DLD1 (cell line): Measurements from ENCODE around the gene MCCC1.

Experiments
- in situ Hi-C: cut with HindIII; loops from 2 replicates; pipeline ENCODE4 v1.10.0; 2017; ENCODE audit warnings: low sequenced_read_pairs

MCCC1 gene

GRCh38 chr3:182989566-182989965 is 109.7 kb downstream of the MCCC1 start:
- in situ Hi-C loops, result no loop called here

- in situ Hi-C loops, result no loop called here
Observed at GRCh38 chr3:182986021-182986420, 113.3 kb downstream of the MCCC1 start.

DNA sequence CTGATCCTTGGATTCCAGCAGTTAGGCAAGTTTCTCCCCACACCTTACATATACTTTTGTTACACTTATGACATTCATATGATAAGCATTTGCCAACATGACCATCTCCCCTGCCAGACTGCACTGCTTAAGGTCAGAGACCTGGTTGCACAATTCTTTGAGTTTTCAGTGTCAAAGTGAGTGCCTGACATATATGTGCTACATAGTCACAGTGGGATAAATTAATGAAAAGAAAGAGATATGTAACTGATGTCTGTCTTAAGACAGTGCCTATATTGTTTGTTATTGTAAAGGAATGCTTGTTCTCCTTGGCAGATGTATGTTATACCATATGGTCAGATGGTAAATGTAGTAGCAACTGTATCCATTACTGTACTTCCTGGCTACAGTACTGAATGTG is 115.4 kb downstream of the MCCC1 start:
- in situ Hi-C loops, result no loop called here

- in situ Hi-C loops, result no loop called here
Observed at GRCh38 chr3:182981038-182981380, 118.3 kb downstream of the MCCC1 start.

GRCh38 chr3:182980204-182981037 is 118.9 kb downstream of the MCCC1 start, which contains the start of gene DCUN1D1:
TSS of gene DCUN1D1 (minus strand) at chr3:182980538. CDS start at chr3:182980489, 49 bp downstream.
- in situ Hi-C loops, result no loop called here

DNA sequence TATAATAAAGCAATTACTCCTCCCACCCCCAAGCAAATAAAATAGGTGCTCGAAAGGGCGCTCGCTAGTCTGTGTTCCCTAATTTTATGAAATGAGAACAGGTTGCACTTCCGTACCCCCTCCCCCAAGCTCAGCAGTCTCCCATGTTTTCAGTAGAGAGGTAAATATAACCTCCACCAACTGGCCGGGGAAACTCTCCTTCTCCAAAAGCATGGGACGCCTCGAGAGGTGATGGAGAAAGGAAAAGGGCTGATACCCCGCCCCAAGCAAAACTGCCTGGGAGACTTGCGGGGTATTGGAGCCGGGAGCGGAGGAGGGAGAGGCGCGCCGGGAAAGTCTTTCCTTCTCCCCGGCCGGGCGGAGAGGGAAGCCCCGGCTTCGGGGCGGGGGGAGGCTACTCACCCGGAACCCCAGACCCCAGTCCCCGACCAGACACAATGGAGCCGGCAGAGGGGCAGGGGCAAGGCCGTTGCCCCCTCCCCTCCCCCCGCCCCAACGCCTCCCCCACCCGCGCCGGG is 119.6 kb downstream of the MCCC1 start:
- in situ Hi-C loops, result no loop called here

DNA sequence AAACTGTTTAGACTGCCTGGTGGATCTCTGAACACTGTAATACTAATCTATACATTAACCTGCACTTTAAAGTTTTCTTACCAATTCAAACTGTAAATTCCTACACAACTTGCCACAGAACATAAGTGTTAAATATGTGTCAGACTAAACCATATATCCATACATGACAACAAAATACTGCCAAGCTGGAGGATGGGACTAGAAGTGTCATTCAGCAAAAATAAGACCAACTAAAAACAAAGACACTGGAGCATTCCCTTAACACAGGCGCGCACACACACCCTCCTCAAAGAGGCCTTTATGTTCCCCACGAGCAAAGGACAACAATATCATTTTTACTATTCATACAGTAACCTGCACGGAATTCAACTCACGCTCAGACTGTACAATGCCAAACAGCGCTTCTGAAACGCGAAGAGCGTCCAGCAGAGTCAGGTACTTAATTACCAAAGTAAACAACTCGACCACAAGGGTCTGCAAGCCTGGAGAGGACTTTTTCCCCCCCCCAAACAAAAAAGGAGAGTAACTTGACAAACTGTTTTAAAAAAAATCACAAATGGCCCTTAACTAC is 120.1 kb downstream of the MCCC1 start:
- in situ Hi-C loops, result no loop called here

DNA sequence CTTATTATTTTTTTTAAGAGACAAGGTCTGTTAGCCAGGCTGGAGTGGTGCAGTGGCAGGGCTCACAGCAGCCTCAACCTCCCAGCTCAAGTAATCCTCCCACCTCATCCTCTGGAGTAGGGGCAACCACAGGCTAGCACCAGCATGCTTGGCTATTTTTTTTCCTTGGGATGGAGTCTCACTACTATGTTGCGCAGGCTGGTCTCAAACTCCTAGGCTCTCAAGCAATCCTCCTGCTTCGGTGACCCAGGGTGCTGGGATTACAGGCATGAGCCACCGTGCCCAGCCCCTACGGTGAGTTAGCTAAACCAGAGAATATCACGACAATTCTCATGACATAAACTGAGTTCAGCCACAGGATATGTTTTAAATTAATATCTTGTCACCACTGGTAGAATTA is 120.9 kb downstream of the MCCC1 start:
- in situ Hi-C loops, result no loop called here

GRCh38 chr3:182973047-182973446 is 126.2 kb downstream of the MCCC1 start:
- in situ Hi-C loops, result no loop called here

DNA sequence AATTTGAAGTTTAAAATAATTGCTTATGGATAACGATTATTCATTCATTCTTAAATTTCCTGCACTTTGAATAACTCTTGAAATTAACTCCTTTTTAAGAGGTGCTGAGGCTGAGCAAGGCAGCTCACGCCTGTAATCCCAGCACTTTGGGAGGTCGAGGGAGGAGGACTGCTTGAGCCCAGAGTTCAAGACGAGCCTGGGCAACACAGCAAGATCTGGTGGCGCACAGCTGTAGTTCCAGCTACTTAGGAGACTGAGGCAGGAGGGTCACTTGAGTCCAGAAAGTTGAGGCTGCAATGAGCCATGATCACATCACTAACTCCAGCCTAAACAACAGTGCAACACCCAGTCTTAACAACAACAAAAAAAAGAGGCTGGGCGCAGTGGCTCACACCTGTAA is 126.9 kb downstream of the MCCC1 start:
- in situ Hi-C loops, result no loop called here

DNA sequence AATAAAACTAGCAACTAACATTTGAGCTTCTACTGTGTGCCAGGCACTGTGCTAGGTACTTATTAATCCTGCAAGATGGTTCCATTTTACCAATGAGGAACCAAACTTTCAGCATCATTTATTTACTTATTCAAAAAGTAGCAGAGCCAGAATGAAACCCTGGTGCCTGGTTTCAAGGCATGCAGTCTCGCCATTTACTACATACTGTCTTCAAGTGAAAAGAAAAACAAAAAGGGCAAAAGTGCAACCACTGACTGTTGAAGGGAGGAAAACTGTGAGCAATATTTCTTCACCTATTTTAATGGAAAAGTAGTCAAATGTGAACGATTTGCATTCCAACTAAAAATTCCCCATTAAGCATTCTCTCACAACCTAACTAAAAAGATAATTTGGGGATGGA is 127.7 kb downstream of the MCCC1 start:
- in situ Hi-C loops, result no loop called here

DNA sequence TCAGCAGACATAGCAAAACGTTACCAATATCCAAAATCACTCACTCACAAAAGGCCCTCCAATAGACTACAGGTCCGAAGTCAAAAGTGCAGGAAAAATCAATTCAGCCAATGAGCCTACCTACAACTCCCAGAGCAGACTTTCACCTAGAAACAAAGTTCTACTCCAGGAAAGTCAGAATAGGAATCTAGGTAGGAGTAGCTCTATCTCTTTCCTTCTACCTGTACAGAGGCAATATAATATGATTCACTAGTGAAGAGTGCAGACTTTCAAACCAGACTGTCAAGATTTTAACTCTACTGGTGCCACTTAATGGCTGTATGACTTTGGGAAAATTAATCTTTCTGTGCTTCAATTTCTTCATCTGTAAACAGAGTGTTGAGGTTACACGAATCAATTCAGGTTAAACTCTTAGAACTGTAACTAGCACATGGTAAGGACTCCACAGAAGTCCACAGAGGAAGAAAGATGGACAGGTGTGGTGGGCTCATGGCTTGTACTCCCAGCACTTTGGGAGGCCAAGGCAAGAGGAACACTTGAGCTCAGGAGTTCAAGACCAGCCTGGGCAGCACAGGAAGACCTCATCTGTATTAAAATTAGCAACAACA is 128.4 kb downstream of the MCCC1 start:
- in situ Hi-C loops, result no loop called here

GRCh38 chr3:182969853-182970252 is 129.4 kb downstream of the MCCC1 start:
- in situ Hi-C loops, result no loop called here

- in situ Hi-C loops, result no loop called here
Observed at GRCh38 chr3:182969277-182969676, 130.0 kb downstream of the MCCC1 start.

- in situ Hi-C loops, result no loop called here
Observed at GRCh38 chr3:182967218-182968204, 131.8 kb downstream of the MCCC1 start.

DNA sequence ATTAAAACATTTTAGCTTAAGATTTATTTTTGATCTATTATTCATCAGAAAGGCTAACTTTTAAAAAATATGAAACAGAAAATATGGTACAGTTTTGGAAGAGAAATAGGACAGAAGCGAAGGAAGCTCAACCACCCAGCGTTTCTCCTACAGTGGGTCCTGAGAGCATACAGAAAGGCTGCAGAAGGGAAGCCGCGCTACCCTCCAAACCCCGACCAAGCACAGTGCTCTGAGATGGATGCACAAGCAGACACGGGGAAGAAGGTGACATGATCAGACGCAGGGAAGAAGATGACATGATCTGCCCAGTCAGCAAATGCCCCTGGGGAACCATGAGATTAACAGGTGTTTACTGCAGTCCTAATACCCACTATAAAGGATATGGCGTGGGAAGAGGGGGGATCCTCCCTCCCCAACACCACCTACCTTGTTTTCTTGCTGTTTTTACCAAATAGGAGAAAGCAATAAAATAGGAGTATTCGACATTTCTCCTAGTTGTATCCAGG is 133.4 kb downstream of the MCCC1 start:
- in situ Hi-C loops, result no loop called here
